CD14-positive monocyte (primary cell): ENCODE results near the gene EPM2A. TPM values are rescaled to one million over a fixed set of nuclear protein-coding genes. Genes with fewer than 3 reads are reported as not detected.

Experiments
- DNase-seq, 3 donors: peaks; one replicate each; pipeline ENCODE4 v3.0.0-alpha.2; 2011 to 2022
- H2AFZ ChIP-seq: 2 replicates; pipeline ENCODE4 v1.6.0; 2012; ENCODE audit warnings: mild to moderate bottlenecking, low read depth, low read length, inconsistent platforms; ENCODE audit not compliant: insufficient read depth, poor library complexity, severe bottlenecking
- H3K27ac ChIP-seq, 2 donors: 1 replicate in 1 of 2; 2 replicates in 1 of 2; pipeline ENCODE4 v1.5.1; 2012 to 2013; ENCODE audit warnings: low read length in 2 of 2, control low read depth in 1 of 2, inconsistent platforms in 1 of 2, low read depth in 1 of 2, mild to moderate bottlenecking in 1 of 2
- H3K27me3 ChIP-seq, 2 donors: one replicate each; pipeline versions ENCODE4 v1.6.0 to v1.6.1; 2011 to 2013; ENCODE audit warnings: low read length in 2 of 2; ENCODE audit not compliant: control insufficient read depth in 2 of 2, insufficient read depth in 2 of 2
- H3K36me3 ChIP-seq, 2 donors: replicated peaks in 1 of 2; 1 replicate in 1 of 2; 2 replicates in 1 of 2; pipeline versions ENCODE4 v1.5.1 to v1.6.1; 2012 to 2013; ENCODE audit warnings: low read length in 2 of 2, control low read depth in 1 of 2, inconsistent platforms in 1 of 2, mild to moderate bottlenecking in 1 of 2; ENCODE audit not compliant: insufficient read depth in 2 of 2, control insufficient read depth in 1 of 2
- H3K4me1 ChIP-seq, 2 donors: 1 replicate in 1 of 2; 2 replicates in 1 of 2; pipeline versions ENCODE4 v1.5.1 to v1.6.1; 2012 to 2013; ENCODE audit warnings: low read length in 2 of 2, control low read depth in 1 of 2, inconsistent platforms in 1 of 2, mild to moderate bottlenecking in 1 of 2, moderate library complexity in 1 of 2; ENCODE audit not compliant: insufficient read depth in 2 of 2, control insufficient read depth in 1 of 2
- H3K4me2 ChIP-seq: replicated peaks from 2 replicates; pipeline ENCODE3; 2012; ENCODE audit warnings: low read length, moderate library complexity, mild to moderate bottlenecking; ENCODE audit not compliant: poor library complexity, severe bottlenecking; ENCODE audit errors: extremely low read depth
- H3K4me3 ChIP-seq, 3 experiments: fragments of 200-600 bp in 1 of 3; sonication (generic) in 1 of 3; replicated peaks in 1 of 3; 1 replicate in 2 of 3; 2 replicates in 1 of 3; pipeline ENCODE4 v1.5.1; 2011 to 2013; ENCODE audit warnings: low read length in 3 of 3, mild to moderate bottlenecking in 3 of 3, control low read depth in 2 of 3, low read depth in 2 of 3, inconsistent platforms in 1 of 3, moderate library complexity in 1 of 3
- H3K79me2 ChIP-seq: 2 replicates; pipeline ENCODE4 v1.6.0; 2012; ENCODE audit warnings: mild to moderate bottlenecking, control low read depth, inconsistent platforms, low read length, moderate library complexity; ENCODE audit not compliant: insufficient read depth
- H3K9ac ChIP-seq: 2 replicates; pipeline ENCODE4 v1.6.0; 2017; ENCODE audit warnings: low read length, mild to moderate bottlenecking; ENCODE audit not compliant: insufficient read depth, poor library complexity, severe bottlenecking
- H3K9me3 ChIP-seq, 2 donors: replicated peaks in 1 of 2; 1 replicate in 1 of 2; 2 replicates in 1 of 2; pipeline versions ENCODE4 v1.5.1 to v1.6.1; 2012 to 2013; ENCODE audit warnings: low read length in 2 of 2, control low read depth in 1 of 2; ENCODE audit not compliant: control insufficient read depth in 1 of 2, insufficient read depth in 1 of 2
- H4K20me1 ChIP-seq: 2 replicates; pipeline ENCODE4 v1.6.0; 2012; ENCODE audit warnings: mild to moderate bottlenecking, low read length, control low read depth, moderate library complexity; ENCODE audit not compliant: insufficient read depth
- H3K27ac Mint-ChIP-seq, 7 donors: one replicate each; pipeline ENCODE4 v1.8.0; 2020; ENCODE audit warnings: mild to moderate bottlenecking in 7 of 7, mixed read lengths in 7 of 7, moderate library complexity in 6 of 7, inconsistent platforms in 2 of 7
- H3K27me3 Mint-ChIP-seq, 3 donors: one replicate each; pipeline ENCODE4 v1.8.0; 2021 to 2022; ENCODE audit warnings: low read depth in 3 of 3, mild to moderate bottlenecking in 3 of 3, mixed read lengths in 3 of 3, moderate library complexity in 3 of 3, inconsistent platforms in 1 of 3
- H3K36me3 Mint-ChIP-seq, 2 donors: one replicate each; pipeline ENCODE4 v1.8.0; 2020; ENCODE audit warnings: mixed read lengths in 2 of 2, inconsistent platforms in 1 of 2, mild to moderate bottlenecking in 1 of 2
- H3K4me1 Mint-ChIP-seq: one replicate; pipeline ENCODE4 v1.8.0; 2020; ENCODE audit warnings: mild to moderate bottlenecking, mixed read lengths
- H3K4me3 Mint-ChIP-seq, 2 donors: one replicate each; pipeline ENCODE4 v1.8.0; 2020; ENCODE audit warnings: mild to moderate bottlenecking in 2 of 2, mixed read lengths in 2 of 2, moderate library complexity in 1 of 2
- H3K9me3 Mint-ChIP-seq, 7 donors: one replicate each; pipeline ENCODE4 v1.8.0; 2020 to 2022; ENCODE audit warnings: mixed read lengths in 7 of 7, mild to moderate bottlenecking in 6 of 7, moderate library complexity in 6 of 7, inconsistent platforms in 2 of 7
- CTCF ChIP-seq: fragments of 200-600 bp; IDR thresholded peaks from one replicate; pipeline ENCODE4 v1.8.0; 2022; ENCODE audit warnings: antibody characterized with exemption, mild to moderate bottlenecking
- WGBS: methylation state at CpG from one replicate; pipeline ENCODE4 v1.1.5; 2013; ENCODE audit warnings: missing lambda C conversion rate; ENCODE audit not compliant: insufficient coverage; 5-methylcytosine and 5-hydroxymethylcytosine counted together
- intact Hi-C, 2 donors: fragments of 100-400 bp; cut with micrococcal nuclease; formaldehyde crosslinking; loops; one replicate each; pipeline versions ENCODE4 v1.15.0 to v1.15.1; 2023
- polyA plus RNA-seq, 3 donors: library from polyadenylated mRNA; depleted of rRNA in 1 of 3; unstranded in 2 of 3; stranded (reverse) in 1 of 3; fragments of 300-500 nt in 2 of 3; fragments of >200 nt in 1 of 3; fragmentation: Illumina TruSeq in 2 of 3; gene quantifications; 1 replicate in 2 of 3; 2 replicates in 1 of 3; pipeline ENCODE4 v1.2.3, GENCODE V29; 2012 to 2021

EPM2A gene
- polyA plus RNA-seq, 3 donors, result 2.5 to 4.1 (median 3.2) TPM

- no peaks in the 10 kb centered on the region for H3K79me2 ChIP-seq
- H3K27me3 Mint-ChIP-seq, result peaks cover 0 to 1% (median 0%) of the 10 kb centered on the region in 3 donors
- H3K36me3 ChIP-seq, result peaks cover 5 to 13% of the 10 kb centered on the region in 2 donors
- H3K27ac Mint-ChIP-seq, result no peak overlapping the region
- intact Hi-C loops, result no loop called here
- no peak overlapping the region for H2AFZ ChIP-seq
- H3K9ac ChIP-seq, result no peak overlapping the region
- H3K4me3 ChIP-seq, result no peak overlapping the region
- H3K4me2 ChIP-seq, result no peak overlapping the region
- H3K27me3 ChIP-seq, result no peaks in the 10 kb centered on the region
- H3K4me3 Mint-ChIP-seq, result no peak overlapping the region
- WGBS, result no CpG with 5 or more reads among the region's 2 CpGs
- no peaks in the 10 kb centered on the region for H4K20me1 ChIP-seq
- no peaks in the 10 kb centered on the region for H3K4me1 Mint-ChIP-seq
- H3K9me3 ChIP-seq, result peaks cover 0 to 9% of the 10 kb centered on the region in 2 donors
- H3K36me3 Mint-ChIP-seq, result peaks cover 23 to 33% of the 10 kb centered on the region in 2 donors
- peaks cover 2 to 14% (median 6%) of the 10 kb centered on the region in 7 donors for H3K9me3 Mint-ChIP-seq
- TF ChIP-seq CTCF, result no peak
- H3K4me1 ChIP-seq, result no peaks in the 10 kb centered on the region
- no peak for DNase-seq
- H3K27ac ChIP-seq, result no peak overlapping the region
These were observed 49.4 kb downstream of the EPM2A start for GRCh38 chr6:145685932-145686331.

GRCh38 chr6:145681965-145682364 lies 53.4 kb downstream of the EPM2A start:
- Mint-ChIP-seq H3K36me3 (peaks cover 26 to 34% of the 10 kb centered on the region in 2 donors), H3K4me3 (no peak overlapping the region), H3K4me1 (no peaks in the 10 kb centered on the region), H3K27me3 (no peaks in the 10 kb centered on the region), H3K27ac (no peak overlapping the region), H3K9me3 (peaks cover 3 to 17% (median 12%) of the 10 kb centered on the region in 7 donors)
- no peaks in the 10 kb centered on the region for H4K20me1 ChIP-seq
- H3K4me2 ChIP-seq, result no peak overlapping the region
- peaks cover 5 to 13% of the 10 kb centered on the region in 2 donors for H3K36me3 ChIP-seq
- H3K9ac ChIP-seq, result no peak overlapping the region
- no peak overlapping the region for H2AFZ ChIP-seq
- H3K9me3 ChIP-seq, result peaks cover 0 to 5% of the 10 kb centered on the region in 2 donors
- intact Hi-C loops, result no loop called here
- no peak overlapping the region for H3K4me3 ChIP-seq
- H3K27me3 ChIP-seq, result no peaks in the 10 kb centered on the region
- no peak overlapping the region for H3K27ac ChIP-seq
- DNase-seq, result no peak
- 87% methylated on average over 8 of the region's 9 CpGs for WGBS
- TF ChIP-seq CTCF, result no peak
- H3K79me2 ChIP-seq, result no peaks in the 10 kb centered on the region
- no peaks in the 10 kb centered on the region for H3K4me1 ChIP-seq
